Activated naive CD4-positive, alpha-beta T cell treated with anti-CD3 and anti-CD28 coated beads, Interleukin-2, amount 10 ng/mL, durations not matched to agents 7 days and 5 days (primary cell): ENCODE results near the gene OR2AK2.

Source experiments
- CTCF ChIA-PET: fragments of 350-600 bp; sonication (Branson Sonifier 250); formaldehyde crosslinking; loops from one replicate; lab custom pipeline; 2021; ENCODE audit warnings: antibody characterized with exemption; lab: Charles Lee
- DNase-seq: peaks from one replicate; pipeline ENCODE4 v3.0.0-alpha.2; 2020
- H3K27ac Mint-ChIP-seq: one replicate; pipeline ENCODE4 v1.8.0; 2021; ENCODE audit warnings: mild to moderate bottlenecking, moderate library complexity, mixed read lengths
- H3K27me3 Mint-ChIP-seq: one replicate; pipeline ENCODE4 v1.8.0; 2021; ENCODE audit warnings: mild to moderate bottlenecking, mixed read lengths
- H3K36me3 Mint-ChIP-seq: one replicate; pipeline ENCODE4 v1.8.0; 2021; ENCODE audit warnings: mixed read lengths
- H3K4me1 Mint-ChIP-seq: one replicate; pipeline ENCODE4 v1.8.0; 2021; ENCODE audit warnings: mixed read lengths
- H3K4me3 Mint-ChIP-seq: one replicate; pipeline ENCODE4 v1.8.0; 2021; ENCODE audit warnings: mild to moderate bottlenecking, moderate library complexity, mixed read lengths
- H3K9me3 Mint-ChIP-seq: one replicate; pipeline ENCODE4 v1.8.0; 2021; ENCODE audit warnings: mixed read lengths

The OR2AK2 gene

DNA sequence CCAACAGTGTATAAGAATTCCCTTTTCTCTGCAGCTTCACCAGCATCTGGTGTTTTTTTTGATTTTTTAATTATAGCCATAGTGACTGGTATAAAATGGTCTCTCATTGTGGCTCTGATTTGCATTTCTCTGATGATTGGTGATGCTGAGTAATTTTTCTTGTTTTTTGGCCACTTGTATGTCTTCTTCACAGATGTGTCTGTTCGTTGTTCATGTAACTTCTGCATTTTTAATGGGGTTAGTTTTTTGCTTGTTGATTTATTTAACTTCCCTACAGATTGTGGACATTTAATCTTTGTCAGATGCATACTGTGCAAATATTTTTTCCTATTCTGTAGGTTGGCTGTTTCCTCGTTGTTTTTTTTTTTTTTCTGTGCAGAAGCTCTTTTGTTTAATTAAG, 28.0 kb downstream of the OR2AK2 start:
- CTCF ChIA-PET = no interaction called here
- H3K27me3 Mint-ChIP-seq = no peaks in the 10 kb centered on the region
- no peak overlapping the region for H3K27ac Mint-ChIP-seq
- H3K9me3 Mint-ChIP-seq = peaks cover 10% of the 10 kb centered on the region
- H3K4me3 Mint-ChIP-seq = no peak overlapping the region
- no peak for DNase-seq
- H3K4me1 Mint-ChIP-seq = no peaks in the 10 kb centered on the region
- H3K36me3 Mint-ChIP-seq = no peaks in the 10 kb centered on the region

DNA sequence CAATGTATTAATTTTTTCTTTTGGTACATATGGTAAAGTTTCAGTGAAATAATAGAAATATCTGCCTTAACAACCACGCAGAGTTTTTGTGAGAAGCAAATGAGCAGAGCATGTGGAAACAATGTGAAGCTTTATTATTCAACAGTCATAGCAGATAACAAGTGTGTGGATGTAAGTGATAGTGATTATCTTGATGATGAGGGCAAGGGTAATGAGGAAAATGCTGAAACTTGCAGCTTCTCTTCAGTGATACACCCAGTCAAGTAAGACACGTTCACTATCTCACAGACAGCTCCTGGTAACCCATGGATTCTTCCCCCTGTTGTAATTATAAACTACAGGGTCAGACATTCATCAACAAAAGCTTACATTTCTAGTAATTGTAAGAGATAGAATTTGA, 33.8 kb downstream of the OR2AK2 start:
- Mint-ChIP-seq H3K4me1 (no peaks in the 10 kb centered on the region), H3K36me3 (no peaks in the 10 kb centered on the region), H3K4me3 (no peak overlapping the region), H3K9me3 (no peaks in the 10 kb centered on the region), H3K27ac (no peak overlapping the region), H3K27me3 (no peaks in the 10 kb centered on the region)
- no peak for DNase-seq
- CTCF ChIA-PET = no interaction called here

DNA sequence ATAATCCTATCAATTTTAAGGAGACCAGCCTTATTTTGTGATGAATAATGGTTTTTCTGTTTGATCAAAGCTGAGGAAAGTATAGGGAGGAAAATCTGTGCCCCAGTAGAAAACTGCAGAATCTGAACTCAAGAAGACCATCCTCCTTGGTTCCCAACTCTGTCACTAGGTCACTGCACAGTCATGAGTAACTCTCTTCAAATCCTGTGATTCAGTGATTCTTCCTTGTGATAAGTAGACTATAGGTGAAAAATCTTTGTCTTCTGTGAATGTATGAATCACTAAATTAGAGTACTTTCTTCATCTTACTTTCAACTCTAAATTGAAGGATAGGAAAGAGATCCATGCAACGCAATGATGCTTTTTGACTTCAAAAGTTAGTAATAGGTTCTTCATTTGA, 35.1 kb downstream of the OR2AK2 start:
- DNase-seq = no peak
- H3K4me3 Mint-ChIP-seq = no peak overlapping the region
- no peaks in the 10 kb centered on the region for H3K4me1 Mint-ChIP-seq
- H3K27ac Mint-ChIP-seq = no peak overlapping the region
- no peaks in the 10 kb centered on the region for H3K36me3 Mint-ChIP-seq
- CTCF ChIA-PET = no interaction called here
- H3K27me3 Mint-ChIP-seq = no peaks in the 10 kb centered on the region
- no peaks in the 10 kb centered on the region for H3K9me3 Mint-ChIP-seq

DNA sequence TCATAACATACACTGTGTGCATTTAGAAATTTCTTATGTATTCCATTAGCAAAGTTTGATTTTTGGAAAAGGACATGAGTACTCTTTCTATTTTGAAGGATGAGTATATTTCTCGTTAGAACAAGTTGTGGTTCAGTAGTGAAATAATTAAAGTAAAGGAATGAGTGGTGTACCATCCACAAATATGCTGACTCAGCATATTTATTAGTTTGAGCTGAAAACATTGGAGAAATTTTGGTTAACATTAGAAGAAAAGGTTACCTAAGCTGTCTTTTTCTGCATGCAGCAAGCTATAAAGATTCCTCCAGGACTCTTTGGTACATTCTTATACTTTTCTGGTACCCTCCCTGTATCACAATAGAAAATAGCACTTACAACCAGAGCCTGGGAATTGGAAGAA, 42.7 kb downstream of the OR2AK2 start:
- DNase-seq = no peak
- Mint-ChIP-seq H3K9me3 (peaks cover 25% of the 10 kb centered on the region), H3K4me1 (no peaks in the 10 kb centered on the region), H3K27me3 (no peaks in the 10 kb centered on the region), H3K27ac (no peak overlapping the region), H3K36me3 (no peaks in the 10 kb centered on the region), H3K4me3 (no peak overlapping the region)
- CTCF ChIA-PET = no interaction called here

DNA sequence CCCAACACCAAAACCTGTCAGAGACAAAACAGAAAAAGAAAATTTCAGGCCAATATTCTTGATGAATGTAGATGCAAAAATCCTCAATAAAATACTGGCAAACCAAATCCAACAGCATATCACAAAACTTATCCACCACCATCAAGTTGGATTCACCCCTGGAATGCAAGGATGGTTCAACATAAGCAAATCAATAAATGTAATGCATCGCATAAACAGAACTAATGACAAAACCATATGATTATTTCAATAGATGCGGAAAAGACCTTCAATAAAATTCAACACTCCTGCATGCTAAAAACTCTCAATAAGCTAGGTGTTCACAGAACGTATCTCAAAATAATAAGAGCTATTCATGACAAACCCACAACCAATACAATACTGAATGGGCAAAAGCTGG, 44.6 kb downstream of the OR2AK2 start:
- CTCF ChIA-PET = no interaction called here
- peaks cover 25% of the 10 kb centered on the region for H3K9me3 Mint-ChIP-seq
- H3K4me1 Mint-ChIP-seq = no peaks in the 10 kb centered on the region
- H3K36me3 Mint-ChIP-seq = no peaks in the 10 kb centered on the region
- H3K4me3 Mint-ChIP-seq = no peak overlapping the region
- no peaks in the 10 kb centered on the region for H3K27me3 Mint-ChIP-seq
- no peak overlapping the region for H3K27ac Mint-ChIP-seq
- DNase-seq = no peak

DNA sequence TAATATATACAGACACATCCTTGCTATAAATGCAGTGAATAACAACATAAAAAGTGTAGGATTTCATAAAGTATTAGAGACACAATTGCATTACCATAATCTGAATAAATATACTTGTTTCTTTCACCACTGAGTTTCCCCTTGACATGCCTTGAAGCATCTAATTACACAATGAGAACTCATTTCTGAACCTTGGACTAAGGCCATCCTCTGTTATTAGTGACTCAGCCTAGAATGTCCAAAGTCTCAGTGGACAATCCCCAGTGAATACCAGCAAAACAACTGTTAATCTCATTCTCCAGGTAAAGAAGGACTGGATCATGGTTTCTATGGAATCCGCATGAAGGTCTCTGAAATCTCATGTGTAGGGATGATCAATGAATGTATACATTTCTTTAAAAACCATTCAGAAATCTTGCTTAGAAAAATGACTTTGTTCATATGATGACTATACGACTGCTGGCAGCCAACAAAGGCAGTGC, 48.2 kb downstream of the OR2AK2 start, which contains the start of gene OR2L5:
TSS of gene OR2L5 (plus strand) at position 432 of the 482 bp plus-strand sequence. CDS start 8,288 bp downstream, outside the sequence.
- Mint-ChIP-seq H3K27ac (no peak within 1 kb of the TSS), H3K4me1 (no peaks in the 10 kb centered on the region), H3K36me3 (no peaks in the 10 kb centered on the region), H3K4me3 (no peak within 1 kb of the TSS), H3K9me3 (peaks cover 26% of the 10 kb centered on the region), H3K27me3 (no peaks in the 10 kb centered on the region)
- CTCF ChIA-PET = no interaction called here
- DNase-seq = no peak

DNA sequence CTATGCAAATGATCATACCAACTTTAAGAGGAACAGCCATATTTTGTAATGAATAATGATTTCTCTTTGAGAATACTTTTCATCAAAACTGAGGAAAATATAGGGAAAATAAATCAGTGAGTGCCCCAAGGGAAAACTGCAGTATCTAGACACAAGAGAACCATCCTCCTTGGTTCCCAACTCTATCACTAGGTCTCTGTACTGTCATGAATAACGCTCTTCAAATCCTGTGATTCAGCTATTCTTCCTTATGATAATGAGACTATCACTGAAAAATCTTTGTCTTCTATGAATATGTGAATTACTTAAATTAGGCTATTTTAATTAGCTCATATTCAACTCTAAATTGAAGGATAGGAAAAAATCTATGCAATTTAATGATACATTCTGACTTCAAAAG, 50.8 kb downstream of the OR2AK2 start:
- CTCF ChIA-PET = no interaction called here
- no peak for DNase-seq
- Mint-ChIP-seq H3K27me3 (no peaks in the 10 kb centered on the region), H3K27ac (no peak overlapping the region), H3K4me3 (no peak overlapping the region), H3K9me3 (peaks cover 13% of the 10 kb centered on the region), H3K4me1 (no peaks in the 10 kb centered on the region), H3K36me3 (no peaks in the 10 kb centered on the region)
